ENCODE measurements around the gene RASA4B.

- TF ChIP-seq CTCF (IDR thresholded peaks at IDR 0.05; ENCODE audit: insufficient read depth, low read length, poor library complexity, severe bottlenecking) (no peak), EZH2phosphoT487 (conservative IDR thresholded peaks at IDR 0.05; ENCODE audit: low read length) (no peak)
Measured at GRCh38 chr7:102456327-102456726, 61.2 kb downstream of the RASA4B start.

Data from SU-DHL-6 (cell line).